RWPE2 (cell line): ENCODE results near the gene OR10A3.

Experiments
- ATAC-seq: fragments of 200-7000 bp; cut with Tn5 transposase; 3 replicates; pipeline ENCODE4 v1.9.1; 2021; ENCODE audit warnings: low read depth
- DNase-seq: peaks from one replicate; pipeline ENCODE4 v3.0.0-alpha.2; 2020; ENCODE audit warnings: low spot score
- H3K27ac ChIP-seq: fragments of 450-650 bp; 2 replicates; pipeline ENCODE4 v1.5.1; 2017; ENCODE audit warnings: mild to moderate bottlenecking; ENCODE audit not compliant: poor library complexity, severe bottlenecking
- H3K27me3 ChIP-seq: fragments of 250-450 bp; sonication (Bioruptor Pico); 2 replicates; pipeline ENCODE4 v1.5.1; 2021; ENCODE audit warnings: mild to moderate bottlenecking, moderate library complexity; ENCODE audit not compliant: insufficient read depth, poor library complexity, severe bottlenecking
- H3K36me3 ChIP-seq: fragments of 250-450 bp; sonication (Bioruptor Pico); 2 replicates; pipeline ENCODE4 v1.5.1; 2020; ENCODE audit warnings: low read depth, mild to moderate bottlenecking, moderate library complexity
- H3K4me1 ChIP-seq: fragments of 250-450 bp; sonication (Bioruptor Pico); 2 replicates; pipeline ENCODE4 v1.5.1; 2021; ENCODE audit warnings: mild to moderate bottlenecking, moderate library complexity; ENCODE audit not compliant: insufficient read depth, poor library complexity, severe bottlenecking
- H3K4me3 ChIP-seq: fragments of 250-450 bp; sonication (Bioruptor Pico); 2 replicates; pipeline ENCODE4 v1.5.1; 2021; ENCODE audit warnings: mild to moderate bottlenecking, moderate library complexity; ENCODE audit not compliant: severe bottlenecking
- H3K9me3 ChIP-seq: fragments of 250-450 bp; sonication (Bioruptor Pico); 2 replicates; pipeline ENCODE4 v1.5.1; 2021; ENCODE audit warnings: mild to moderate bottlenecking, moderate library complexity; ENCODE audit not compliant: severe bottlenecking
- CTCF ChIP-seq: fragments of 450-650 bp; IDR thresholded peaks from one replicate; pipeline ENCODE4 v1.5.1; 2017; ENCODE audit warnings: mild to moderate bottlenecking, moderate library complexity; ENCODE audit not compliant: poor library complexity, severe bottlenecking

OR10A3 gene

GRCh38 chr11:7969756-7970646 lies 28.5 kb upstream of the OR10A3 start:
- TF ChIP-seq CTCF: no peak
- Histone ChIP-seq H3K4me1 (peaks cover 8% of the 10 kb centered on the region), H3K9me3 (no peaks in the 10 kb centered on the region), H3K4me3 (no peak overlapping the region), H3K36me3 (no peaks in the 10 kb centered on the region), H3K27ac (no peak overlapping the region), H3K27me3 (no peaks in the 10 kb centered on the region)
- ATAC-seq: no peak
- no peak for DNase-seq

GRCh38 chr11:7968686-7969085 lies 27.2 kb upstream of the OR10A3 start:
- no peak for TF ChIP-seq CTCF
- Histone ChIP-seq H3K9me3 (no peaks in the 10 kb centered on the region), H3K4me3 (no peak overlapping the region), H3K27me3 (no peaks in the 10 kb centered on the region), H3K36me3 (no peaks in the 10 kb centered on the region), H3K4me1 (peaks cover 16% of the 10 kb centered on the region), H3K27ac (no peak overlapping the region)
- no peak for DNase-seq
- no peak for ATAC-seq

GRCh38 chr11:7967826-7968225 lies 26.3 kb upstream of the OR10A3 start:
- Histone ChIP-seq H3K9me3 (no peaks in the 10 kb centered on the region), H3K27me3 (no peaks in the 10 kb centered on the region), H3K4me3 (no peak overlapping the region), H3K36me3 (no peaks in the 10 kb centered on the region), H3K4me1 (peaks cover 16% of the 10 kb centered on the region), H3K27ac (no peak overlapping the region)
- ATAC-seq (no peak), DNase-seq (no peak)
- no peak for TF ChIP-seq CTCF

GRCh38 chr11:7967097-7967496 lies 25.6 kb upstream of the OR10A3 start:
- H3K27ac ChIP-seq: no peak overlapping the region
- no peak for TF ChIP-seq CTCF

GRCh38 chr11:7965386-7965785 lies 23.9 kb upstream of the OR10A3 start, which contains the start of gene NLRP10:
NLRP10 (minus strand) TSS chr11:7965447; CDS start chr11:7963495, 1,952 bp downstream.
- no peaks in the 10 kb centered on the region for H3K9me3 ChIP-seq
- no peak within 1 kb of the TSS for H3K4me3 ChIP-seq
- no peaks in the 10 kb centered on the region for H3K27me3 ChIP-seq
- ATAC-seq (peak; percentile 91), DNase-seq (no peak)
- no peak for TF ChIP-seq CTCF
- H3K4me1 ChIP-seq: peaks cover 16% of the 10 kb centered on the region
- peak within 1 kb of the TSS; percentile 65 for H3K27ac ChIP-seq
- no peaks in the 10 kb centered on the region for H3K36me3 ChIP-seq

More at GRCh38 chr11:7967097-7967496, 25.6 kb upstream of the OR10A3 start:
- DNase-seq (no peak), ATAC-seq (no peak)
- H3K27me3 ChIP-seq: no peaks in the 10 kb centered on the region
- H3K4me1 ChIP-seq: peaks cover 16% of the 10 kb centered on the region
- H3K36me3 ChIP-seq: no peaks in the 10 kb centered on the region
- H3K9me3 ChIP-seq: no peaks in the 10 kb centered on the region
- no peak overlapping the region for H3K4me3 ChIP-seq
